Stimulated activated CD8-positive, alpha-beta memory T cell treated with anti-CD3 and anti-CD28 coated beads, Interleukin-4, amount 100 ng/mL, for 24 hours (primary cell): ENCODE measurements around the gene SETDB2.

Source experiments
- DNase-seq: peaks from one replicate; pipeline ENCODE4 v3.0.0-alpha.2; 2020; ENCODE audit warnings: low read depth

The SETDB2 gene

GRCh38 chr13:49536144-49536873, 92.2 kb downstream of the SETDB2 start:
- DNase-seq, result no peak

GRCh38 chr13:49538404-49538803, 94.3 kb downstream of the SETDB2 start:
- no peak for DNase-seq

- no peak for DNase-seq
Observed at GRCh38 chr13:49539313-49539712, 95.2 kb downstream of the SETDB2 start.

GRCh38 chr13:49539746-49540145, 95.7 kb downstream of the SETDB2 start:
- DNase-seq, result no peak

- DNase-seq, result no peak
Observed at GRCh38 chr13:49540552-49540951, 96.5 kb downstream of the SETDB2 start.

GRCh38 chr13:49543656-49544055, 99.6 kb downstream of the SETDB2 start:
- DNase-seq, result no peak
